K562 treated with DMSO at 1 percent for 24 hours (cell line): Measurements from ENCODE around the gene XPR1. TPM values are rescaled to one million over a fixed set of nuclear protein-coding genes. Genes with fewer than 3 reads are reported as not detected.

Experiments
- total RNA-seq: library from RNA; unstranded; fragments of 300-600 nt; gene quantifications from 2 replicates; pipeline ENCODE4 v1.2.3, GENCODE V29; 2022; ENCODE audit warnings: low read depth; ENCODE audit not compliant: insufficient read depth

Gene XPR1
- 19.4 and 22.8 TPM in 2 replicates for total RNA-seq

GRCh38 chr1:180631766-180632325, at the start of gene XPR1:
Gene XPR1 (plus strand): TSS chr1:180632022. CDS start chr1:180632202, 180 bp downstream.

GRCh38 chr1:180912801-180913565, 281.2 kb downstream of the XPR1 start, which contains the start of gene KIAA1614:
Gene KIAA1614 (plus strand): TSS chr1:180912897. CDS start chr1:180913244, 347 bp downstream.

Other genes with a start within 250 kb of the XPR1 start
- 99.3 and 101 TPM in 2 replicates for gene ACBD6, start 129.4 kb upstream of the XPR1 start, total RNA-seq
- gene OVAAL, start 73.1 kb upstream of the XPR1 start, total RNA-seq = not detected in 2 replicates